SU-DHL-6 (cell line): Measurements from ENCODE around the gene AOC1.

Experiments used
- EZH2phosphoT487 ChIP-seq: fragments of 200-600 bp; sonication (generic), shearing (Covaris generic); conservative IDR thresholded peaks from 2 replicates; pipeline ENCODE4 v1.6.1; 2018; ENCODE audit warnings: mild to moderate bottlenecking, antibody characterized with exemption, low read length, moderate library complexity, mixed read lengths
- TF ChIP-seq, protein P1 (sequence below): fragments of 200-600 bp; sonication (generic); IDR thresholded peaks from one replicate; pipeline ENCODE4 v1.5.1; 2017; ENCODE audit warnings: antibody characterized with exemption, mild to moderate bottlenecking, low read length, moderate library complexity; ENCODE audit not compliant: insufficient read depth, poor library complexity, severe bottlenecking

DNA sequence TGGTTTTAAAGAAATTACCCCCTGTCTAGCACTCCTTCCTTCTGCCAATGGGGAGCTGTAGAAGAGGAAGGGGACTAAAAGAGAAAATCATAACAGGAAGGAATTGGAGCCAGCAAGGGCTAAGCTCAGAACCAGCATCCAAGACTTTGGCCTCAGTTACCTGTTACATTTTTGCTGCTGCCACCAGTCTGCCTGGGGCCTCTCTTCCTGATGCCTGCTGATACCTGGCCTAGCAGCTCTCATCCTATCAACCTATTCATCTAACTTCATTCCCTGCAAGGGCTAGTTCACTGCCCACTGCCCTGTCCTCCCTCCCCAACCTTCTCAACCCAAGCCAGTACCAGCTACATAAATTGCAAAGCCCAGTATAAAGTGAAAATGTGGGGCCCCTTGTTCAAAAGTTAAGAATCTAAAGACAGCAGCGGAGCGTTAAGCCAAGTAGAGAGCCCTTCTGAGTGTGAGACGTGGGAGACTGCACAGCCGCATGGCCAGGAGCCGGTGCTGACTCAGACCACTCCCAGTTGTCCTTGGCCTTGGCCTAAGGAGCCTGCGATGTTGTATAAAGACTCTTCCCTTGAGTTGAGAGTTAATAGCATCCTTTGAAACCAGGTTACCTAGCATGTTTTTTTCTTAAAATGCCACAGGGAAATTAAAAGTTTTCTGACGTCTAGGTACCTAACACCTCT is 13.2 kb upstream of the AOC1 start:
- TF ChIP-seq, protein P1, sequence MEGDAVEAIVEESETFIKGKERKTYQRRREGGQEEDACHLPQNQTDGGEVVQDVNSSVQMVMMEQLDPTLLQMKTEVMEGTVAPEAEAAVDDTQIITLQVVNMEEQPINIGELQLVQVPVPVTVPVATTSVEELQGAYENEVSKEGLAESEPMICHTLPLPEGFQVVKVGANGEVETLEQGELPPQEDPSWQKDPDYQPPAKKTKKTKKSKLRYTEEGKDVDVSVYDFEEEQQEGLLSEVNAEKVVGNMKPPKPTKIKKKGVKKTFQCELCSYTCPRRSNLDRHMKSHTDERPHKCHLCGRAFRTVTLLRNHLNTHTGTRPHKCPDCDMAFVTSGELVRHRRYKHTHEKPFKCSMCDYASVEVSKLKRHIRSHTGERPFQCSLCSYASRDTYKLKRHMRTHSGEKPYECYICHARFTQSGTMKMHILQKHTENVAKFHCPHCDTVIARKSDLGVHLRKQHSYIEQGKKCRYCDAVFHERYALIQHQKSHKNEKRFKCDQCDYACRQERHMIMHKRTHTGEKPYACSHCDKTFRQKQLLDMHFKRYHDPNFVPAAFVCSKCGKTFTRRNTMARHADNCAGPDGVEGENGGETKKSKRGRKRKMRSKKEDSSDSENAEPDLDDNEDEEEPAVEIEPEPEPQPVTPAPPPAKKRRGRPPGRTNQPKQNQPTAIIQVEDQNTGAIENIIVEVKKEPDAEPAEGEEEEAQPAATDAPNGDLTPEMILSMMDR, result no peak
- no peak for TF ChIP-seq EZH2phosphoT487
